Measurements from ENCODE around the gene SP110. TPM values are rescaled to one million over a fixed set of nuclear protein-coding genes. Genes with fewer than 3 reads are reported as not detected.

SP110 gene
- total and polyA plus RNA-seq, 4 experiments from 2014 or later = 49.8 to 123 (median 103) TPM

DNA sequence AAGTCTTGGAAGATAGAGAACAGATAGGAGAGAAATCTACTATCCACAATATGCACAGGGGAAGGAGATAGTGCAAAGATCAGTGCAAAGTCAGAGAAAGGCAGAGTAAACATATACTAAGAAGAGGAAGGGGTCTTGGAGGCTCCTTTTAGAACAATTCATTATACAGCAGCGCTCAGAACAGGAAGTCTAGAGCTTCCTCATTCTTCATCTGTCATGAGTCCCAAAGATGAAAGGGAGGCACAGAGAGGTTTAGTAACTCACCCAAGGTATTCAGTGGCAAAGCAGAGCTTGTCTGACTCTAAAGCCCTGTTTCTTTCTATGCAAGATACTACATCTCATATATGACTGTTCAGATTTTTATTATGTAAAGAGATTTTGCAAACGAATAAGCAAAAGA is 1.4 kb downstream of the SP110 start:
- peaks cover 45 to 69% (median 57%) of the 10 kb centered on the region in 4 donors for H3K4me1 Mint-ChIP-seq
- CTCF ChIA-PET (ENCODE audit: partially characterized antibody) = interaction anchor here (1.6 to 1.9 kb wide), 2 partner anchors 10 to 36 kb away, joined by 6 read pairs; no protein-coding TSS in a partner anchor
- H3K27ac Mint-ChIP-seq = peak overlapping the region; percentile 29 to 93 (median 79)
- Histone ChIP-seq H3K4me1 (ENCODE audit: insufficient read depth, low read length) (peaks cover 48% of the 10 kb centered on the region), H3K27ac (ENCODE audit: low read depth, low read length) (peak overlapping the region; percentile 86), H3K27me3 (ENCODE audit: insufficient read depth, low read length) (no peaks in the 10 kb centered on the region), H3K4me3 (ENCODE audit: low read length in 2 of 2) (peak overlapping the region; percentile 87 to 89), H3K9me3 (ENCODE audit: control insufficient read depth in 1 of 2, low read length in 2 of 2) (no peaks in the 10 kb centered on the region), H3K36me3 (ENCODE audit: insufficient read depth, low read length) (peaks cover 33% of the 10 kb centered on the region)
- H3K27me3 Mint-ChIP-seq = no peaks in the 10 kb centered on the region
- H3K36me3 Mint-ChIP-seq = peaks cover 43 to 51% of the 10 kb centered on the region in 2 donors
- POLR2A ChIA-PET (ENCODE audit: partially characterized antibody) = interaction anchor here (0.8 to 3.2 kb wide), 11 partner anchors 8 to 576 kb away, joined by 3 to 31 read pairs (median 10); partner anchors contain the start of genes SP100 and SP140L
- peak overlapping the region; percentile 95 to 100 (median 99) for H3K4me3 Mint-ChIP-seq
- intact Hi-C loops (cut with micrococcal nuclease) = loop anchor here (1.0 to 5.0 kb wide), 3 partner anchors 8 to 394 kb away; no protein-coding TSS in a partner anchor
- H3K9me3 Mint-ChIP-seq = peaks cover 0 to 3% (median 0%) of the 10 kb centered on the region in 8 donors
- DNase-seq = peak in 1 of 5 donors; percentile 37

GRCh38 chr2:230217424-230217823 is 2.4 kb downstream of the SP110 start:
- no peaks in the 10 kb centered on the region for H3K27me3 Mint-ChIP-seq
- Histone ChIP-seq H3K27ac (ENCODE audit: low read depth, low read length) (no peak overlapping the region), H3K9me3 (ENCODE audit: control insufficient read depth in 1 of 2, low read length in 2 of 2) (no peaks in the 10 kb centered on the region), H3K27me3 (ENCODE audit: insufficient read depth, low read length) (no peaks in the 10 kb centered on the region), H3K4me3 (ENCODE audit: low read length in 2 of 2) (peak overlapping the region in 1 of 2 donors; percentile 89), H3K4me1 (ENCODE audit: insufficient read depth, low read length) (peaks cover 48% of the 10 kb centered on the region), H3K36me3 (ENCODE audit: insufficient read depth, low read length) (peaks cover 42% of the 10 kb centered on the region)
- H3K27ac Mint-ChIP-seq = peak overlapping the region in 2 of 7 donors; percentile 41 to 52
- H3K36me3 Mint-ChIP-seq = peaks cover 53 to 61% of the 10 kb centered on the region in 2 donors
- H3K9me3 Mint-ChIP-seq = peaks cover 0 to 3% (median 0%) of the 10 kb centered on the region in 8 donors
- POLR2A ChIA-PET (ENCODE audit: partially characterized antibody) = interaction anchor here (1.8 to 3.2 kb wide), 3 partner anchors 8 to 110 kb away, joined by 6 to 31 read pairs (median 21); partner anchors contain the start of genes SP140 and SP140L
- CTCF ChIA-PET (ENCODE audit: partially characterized antibody) = interaction anchor here (0.7 to 1.0 kb wide), 2 partner anchors 97 to 181 kb away, joined by 3 read pairs; no protein-coding TSS in a partner anchor
- H3K4me3 Mint-ChIP-seq = peak overlapping the region; percentile 95 to 100 (median 99)
- DNase-seq = no peak
- H3K4me1 Mint-ChIP-seq = peaks cover 49 to 67% (median 57%) of the 10 kb centered on the region in 4 donors
- intact Hi-C loops (cut with micrococcal nuclease) = loop anchor here (5.0 kb wide), 2 partner anchors 35 to 395 kb away; no protein-coding TSS in a partner anchor

DNA sequence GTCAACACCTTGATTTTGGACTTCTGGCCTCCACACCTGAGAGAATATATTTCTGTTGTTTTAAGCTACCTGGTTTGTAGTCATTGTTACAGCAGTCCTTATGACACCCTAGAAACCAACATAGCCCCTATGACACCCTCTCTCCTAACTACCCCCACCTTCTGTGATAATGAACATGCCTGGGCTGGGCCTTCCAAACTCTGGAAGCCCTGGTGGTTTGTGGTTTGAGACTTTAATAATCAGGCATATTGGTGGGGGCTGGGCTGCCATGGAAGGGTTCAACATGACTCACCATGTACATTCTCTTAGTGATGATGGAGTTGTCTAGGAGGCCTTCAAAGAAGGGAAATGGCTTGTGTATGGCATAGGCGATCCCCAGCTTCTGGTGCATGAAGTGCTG is 3.3 kb downstream of the SP110 start:
- Mint-ChIP-seq H3K36me3 (peaks cover 63 to 66% of the 10 kb centered on the region in 2 donors), H3K27ac (peak overlapping the region in 1 of 7 donors; percentile 29), H3K4me1 (peaks cover 48 to 67% (median 56%) of the 10 kb centered on the region in 4 donors), H3K27me3 (no peaks in the 10 kb centered on the region), H3K9me3 (peaks cover 0 to 3% (median 0%) of the 10 kb centered on the region in 8 donors), H3K4me3 (peak overlapping the region in 3 of 8 donors; percentile 24 to 31 (median 28))
- Histone ChIP-seq H3K4me3 (ENCODE audit: low read length in 2 of 2) (no peak overlapping the region), H3K9me3 (ENCODE audit: control insufficient read depth in 1 of 2, low read length in 2 of 2) (no peaks in the 10 kb centered on the region), H3K27me3 (ENCODE audit: insufficient read depth, low read length) (no peaks in the 10 kb centered on the region), H3K4me1 (ENCODE audit: insufficient read depth, low read length) (peaks cover 48% of the 10 kb centered on the region), H3K36me3 (ENCODE audit: insufficient read depth, low read length) (peaks cover 52% of the 10 kb centered on the region), H3K27ac (ENCODE audit: low read depth, low read length) (no peak overlapping the region)
- intact Hi-C loops (cut with micrococcal nuclease) = loop anchor here (5.0 kb wide), 2 partner anchors 36 to 396 kb away; no protein-coding TSS in a partner anchor
- POLR2A ChIA-PET (ENCODE audit: partially characterized antibody) = interaction anchor here (0.8 to 1.8 kb wide), 2 partner anchors 9 to 111 kb away, joined by 3 to 6 read pairs; partner anchors contain the start of gene SP140
- CTCF ChIA-PET (ENCODE audit: partially characterized antibody) = no interaction called here
- no peak for DNase-seq

DNA sequence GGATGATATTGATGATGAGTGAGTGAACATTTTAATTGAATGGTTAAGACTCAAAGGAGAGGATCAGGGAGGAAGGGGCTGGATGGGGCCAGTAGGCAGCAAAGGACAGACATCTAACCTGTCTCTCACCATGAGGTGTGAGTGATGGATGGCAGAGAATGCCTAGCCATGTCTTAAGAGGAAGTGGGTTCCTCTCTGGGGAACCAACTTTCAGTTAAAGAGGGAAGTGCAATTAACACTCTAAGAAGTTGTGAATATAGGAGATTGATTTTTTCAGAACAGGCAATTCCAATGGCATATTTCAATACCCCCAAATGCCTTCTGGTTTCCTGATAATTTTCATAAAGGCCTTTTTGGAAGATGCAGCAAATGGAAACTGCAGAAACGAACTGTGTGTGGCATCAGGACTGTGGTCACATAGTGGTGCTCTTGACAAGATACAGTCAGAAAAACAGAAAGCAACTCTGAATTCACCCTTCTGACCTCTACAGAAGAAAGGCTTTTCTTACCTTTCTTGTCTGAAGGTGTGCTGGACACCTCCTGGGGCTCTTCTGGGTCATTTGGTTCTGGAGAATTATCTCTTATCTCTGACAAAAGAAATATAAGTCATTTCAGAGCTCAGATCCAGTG is 10.2 kb downstream of the SP110 start:
- Mint-ChIP-seq H3K9me3 (no peaks in the 10 kb centered on the region), H3K4me3 (no peak overlapping the region), H3K27ac (no peak overlapping the region), H3K4me1 (peaks cover 15 to 25% (median 19%) of the 10 kb centered on the region in 4 donors), H3K27me3 (no peaks in the 10 kb centered on the region), H3K36me3 (peaks cover 46 to 60% of the 10 kb centered on the region in 2 donors)
- Histone ChIP-seq H3K9me3 (ENCODE audit: control insufficient read depth in 1 of 2, low read length in 2 of 2) (no peaks in the 10 kb centered on the region), H3K4me3 (ENCODE audit: low read length in 2 of 2) (no peak overlapping the region), H3K27ac (ENCODE audit: low read depth, low read length) (peak overlapping the region; percentile 5), H3K4me1 (ENCODE audit: insufficient read depth, low read length) (peaks cover 13% of the 10 kb centered on the region), H3K27me3 (ENCODE audit: insufficient read depth, low read length) (no peaks in the 10 kb centered on the region), H3K36me3 (ENCODE audit: insufficient read depth, low read length) (peaks cover 96% of the 10 kb centered on the region)
- DNase-seq = no peak
- intact Hi-C loops (cut with micrococcal nuclease) = no loop called here
- ChIA-PET CTCF (ENCODE audit: partially characterized antibody) (no interaction called here), POLR2A (ENCODE audit: partially characterized antibody) (interaction anchor here (1.0 to 4.0 kb wide), 4 partner anchors 9 to 119 kb away, joined by 3 to 23 read pairs (median 3); partner anchors contain the start of genes SP110 and SP140)

GRCh38 chr2:230208576-230208975 is 11.2 kb downstream of the SP110 start:
- no peak overlapping the region for H3K27ac ChIP-seq (ENCODE audit: low read depth, low read length)
- peaks cover 13 to 18% (median 15%) of the 10 kb centered on the region in 4 donors for H3K4me1 Mint-ChIP-seq
- H3K4me3 ChIP-seq (ENCODE audit: low read length in 2 of 2) = no peak overlapping the region
- peaks cover 92% of the 10 kb centered on the region for H3K36me3 ChIP-seq (ENCODE audit: insufficient read depth, low read length)
- intact Hi-C loops (cut with micrococcal nuclease) = no loop called here
- H3K27me3 Mint-ChIP-seq = no peaks in the 10 kb centered on the region
- POLR2A ChIA-PET (ENCODE audit: partially characterized antibody) = interaction anchor here (1.2 to 4.0 kb wide), 2 partner anchors 11 to 120 kb away, joined by 3 to 23 read pairs; partner anchors contain the start of gene SP110
- no peak overlapping the region for H3K4me3 Mint-ChIP-seq
- H3K27ac Mint-ChIP-seq = no peak overlapping the region
- peaks cover 45 to 54% of the 10 kb centered on the region in 2 donors for H3K36me3 Mint-ChIP-seq
- no peak for DNase-seq
- CTCF ChIA-PET (ENCODE audit: partially characterized antibody) = interaction anchor here (1.3 kb wide), 1 partner anchor 11 kb away, joined by 3 read pairs; the partner anchor contains the start of gene SP110
- peaks cover 13% of the 10 kb centered on the region for H3K4me1 ChIP-seq (ENCODE audit: insufficient read depth, low read length)
- H3K9me3 Mint-ChIP-seq = no peaks in the 10 kb centered on the region
- H3K9me3 ChIP-seq (ENCODE audit: control insufficient read depth in 1 of 2, low read length in 2 of 2) = no peaks in the 10 kb centered on the region
- H3K27me3 ChIP-seq (ENCODE audit: insufficient read depth, low read length) = no peaks in the 10 kb centered on the region

- no peak for DNase-seq
- H3K27ac ChIP-seq (ENCODE audit: low read depth, low read length) = no peak overlapping the region
- intact Hi-C loops (cut with micrococcal nuclease) = no loop called here
- Mint-ChIP-seq H3K27ac (peak overlapping the region in 5 of 7 donors; percentile 3 to 78 (median 61)), H3K4me3 (no peak overlapping the region), H3K36me3 (peaks cover 49 to 54% of the 10 kb centered on the region in 2 donors), H3K27me3 (no peaks in the 10 kb centered on the region), H3K9me3 (no peaks in the 10 kb centered on the region), H3K4me1 (peaks cover 17 to 22% (median 22%) of the 10 kb centered on the region in 4 donors)
- no peak overlapping the region for H3K4me3 ChIP-seq (ENCODE audit: low read length in 2 of 2)
- POLR2A ChIA-PET (ENCODE audit: partially characterized antibody) = interaction anchor here (4.0 kb wide), 1 partner anchor 14 kb away, joined by 23 read pairs; the partner anchor contains the start of gene SP110
- CTCF ChIA-PET (ENCODE audit: partially characterized antibody) = interaction anchor here (0.9 to 2.0 kb wide), 3 partner anchors 46 to 405 kb away, joined by 3 to 4 read pairs (median 4); no protein-coding TSS in a partner anchor
- no peaks in the 10 kb centered on the region for H3K9me3 ChIP-seq (ENCODE audit: control insufficient read depth in 1 of 2, low read length in 2 of 2)
- no peaks in the 10 kb centered on the region for H3K27me3 ChIP-seq (ENCODE audit: insufficient read depth, low read length)
- H3K36me3 ChIP-seq (ENCODE audit: insufficient read depth, low read length) = peaks cover 81% of the 10 kb centered on the region
- peaks cover 20% of the 10 kb centered on the region for H3K4me1 ChIP-seq (ENCODE audit: insufficient read depth, low read length)
Observed at GRCh38 chr2:230205721-230206120, 14.1 kb downstream of the SP110 start.

All from CD4-positive, alpha-beta memory T cell (primary cell).